Measurements from ENCODE around the gene CD1D.
A peak's percentile ranks its signal among the peaks of the same experiment; 100 is the strongest.
"Not testable (repeated sequence)": the region's sequence is repeated elsewhere in the genome, so short reads cannot be mapped to it uniquely, and the experiment has no call there.

The CD1D gene

GRCh38 chr1:158180741-158181576, at the start of gene CD1D:
TSS of gene CD1D (plus strand) at chr1:158180895. CDS start at chr1:158181102, 207 bp downstream.
- DNase-seq (ENCODE audit: low spot score) = peak; percentile 48

DNA sequence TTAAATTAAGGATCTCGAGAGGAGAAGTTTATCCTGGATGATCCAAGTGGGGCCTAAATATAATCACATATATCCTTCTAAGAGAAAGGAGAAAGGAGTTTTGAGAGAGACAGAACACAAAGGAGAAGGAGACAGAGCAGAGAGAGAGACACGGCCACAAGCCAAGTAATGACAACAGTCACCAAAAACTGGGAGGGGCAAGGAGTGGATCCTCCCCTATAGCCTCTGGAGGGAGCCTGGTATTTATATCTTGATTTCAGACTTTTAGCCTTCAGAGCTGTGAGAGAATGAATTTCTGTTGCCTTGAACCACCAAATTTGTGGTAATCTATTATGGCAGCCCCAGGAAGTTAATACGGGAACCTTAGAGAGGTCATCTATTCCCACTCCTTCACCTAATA, 49.5 kb upstream of the CD1D start:
- no peak for DNase-seq (ENCODE audit: low spot score)

- no peak for DNase-seq (ENCODE audit: low spot score)
Measured at GRCh38 chr1:158140764-158141192, 39.9 kb upstream of the CD1D start.

DNA sequence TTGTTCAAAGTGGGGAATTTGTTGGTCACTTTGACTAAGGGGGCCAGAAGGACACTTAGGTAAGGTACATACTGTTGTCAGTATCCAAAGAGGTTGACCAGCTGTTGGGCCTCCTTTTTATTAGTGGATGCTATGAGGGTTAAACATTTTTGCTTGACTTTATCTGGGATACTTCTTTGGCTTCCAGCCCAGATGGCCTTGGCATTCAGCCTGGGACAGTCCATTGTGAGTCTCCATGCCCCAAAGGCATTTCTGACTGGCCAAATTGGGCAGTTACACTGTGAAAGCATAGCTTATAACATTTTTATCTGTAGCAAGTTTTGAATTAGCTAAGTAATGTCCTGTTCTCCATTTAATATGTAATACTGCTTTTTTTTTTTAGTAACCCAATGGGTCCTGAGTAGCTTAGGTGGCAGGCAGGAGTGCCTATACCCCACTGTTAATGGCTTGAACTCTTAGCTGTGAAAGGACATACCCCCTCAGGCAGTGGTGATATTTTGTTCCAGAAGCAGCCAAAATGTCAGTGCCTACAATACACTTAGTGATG, 35.4 kb upstream of the CD1D start:
- no peak for DNase-seq (ENCODE audit: low spot score)

DNA sequence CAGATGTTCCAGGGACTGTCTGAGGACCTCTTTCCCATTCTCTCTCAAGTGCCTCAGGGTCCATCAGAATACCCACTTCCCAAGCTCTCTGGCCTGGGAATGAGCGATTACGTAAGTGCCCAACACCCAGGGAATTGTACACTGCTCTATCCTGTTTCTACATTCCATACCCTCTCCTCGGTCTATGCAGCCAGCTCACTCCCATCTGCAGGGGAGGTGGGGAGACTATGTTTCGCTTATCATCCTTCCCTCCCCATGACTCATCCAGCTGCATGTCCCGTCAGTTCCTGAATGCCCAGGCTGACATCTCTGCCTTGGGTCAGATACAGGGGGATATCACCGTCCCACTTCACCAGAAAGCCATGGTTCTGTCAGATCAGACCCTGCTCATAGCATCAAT, 34.5 kb upstream of the CD1D start:
- no peak for DNase-seq (ENCODE audit: low spot score)

- DNase-seq (ENCODE audit: low spot score) = no peak
Measured at GRCh38 chr1:158146739-158147138, 34.0 kb upstream of the CD1D start.

DNA sequence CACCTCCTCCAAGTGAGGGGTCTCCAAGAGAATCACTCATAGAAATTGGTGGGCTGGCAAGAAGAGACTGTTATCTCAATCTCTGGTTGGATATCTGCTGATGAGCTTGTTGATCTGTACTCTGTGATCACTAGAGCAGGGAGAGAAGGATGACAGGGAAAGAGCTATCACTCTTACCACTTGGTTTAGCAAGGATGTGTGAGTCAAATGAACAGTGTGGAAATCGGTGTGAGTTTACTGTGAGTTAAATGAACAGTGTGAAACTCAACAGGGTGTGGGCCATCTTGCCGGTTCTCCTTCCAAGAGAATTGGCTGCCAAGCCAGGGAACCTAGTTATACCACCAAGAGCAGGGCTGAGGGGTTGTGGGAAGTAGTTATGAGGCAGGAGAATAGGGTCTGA, 33.3 kb upstream of the CD1D start:
- no peak for DNase-seq (ENCODE audit: low spot score)

GRCh38 chr1:158147869-158148268, 32.8 kb upstream of the CD1D start:
- no peak for DNase-seq (ENCODE audit: low spot score)

GRCh38 chr1:158148468-158148867, 32.2 kb upstream of the CD1D start:
- DNase-seq (ENCODE audit: low spot score) = no peak

DNA sequence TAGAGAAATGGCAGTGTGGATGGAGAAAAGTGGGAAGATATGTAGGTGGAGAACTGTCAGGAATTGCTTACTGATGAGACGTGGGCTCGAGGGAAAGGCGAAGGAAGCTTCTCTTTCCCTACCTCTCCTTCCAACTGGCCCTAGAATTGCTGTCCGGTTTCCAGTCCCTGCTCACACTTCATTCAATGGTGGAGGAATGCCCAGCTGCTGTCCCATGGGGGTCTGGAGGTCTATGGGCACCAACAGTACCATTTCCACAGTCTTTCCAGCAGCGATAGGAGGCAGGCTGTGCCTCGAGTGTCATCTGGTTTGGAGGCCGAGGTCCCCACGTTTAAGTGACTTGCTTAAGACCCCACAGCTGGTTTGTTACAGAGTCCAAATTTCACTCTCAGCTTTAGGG, 31.5 kb upstream of the CD1D start:
- peak; percentile 36 for DNase-seq (ENCODE audit: low spot score)

DNA sequence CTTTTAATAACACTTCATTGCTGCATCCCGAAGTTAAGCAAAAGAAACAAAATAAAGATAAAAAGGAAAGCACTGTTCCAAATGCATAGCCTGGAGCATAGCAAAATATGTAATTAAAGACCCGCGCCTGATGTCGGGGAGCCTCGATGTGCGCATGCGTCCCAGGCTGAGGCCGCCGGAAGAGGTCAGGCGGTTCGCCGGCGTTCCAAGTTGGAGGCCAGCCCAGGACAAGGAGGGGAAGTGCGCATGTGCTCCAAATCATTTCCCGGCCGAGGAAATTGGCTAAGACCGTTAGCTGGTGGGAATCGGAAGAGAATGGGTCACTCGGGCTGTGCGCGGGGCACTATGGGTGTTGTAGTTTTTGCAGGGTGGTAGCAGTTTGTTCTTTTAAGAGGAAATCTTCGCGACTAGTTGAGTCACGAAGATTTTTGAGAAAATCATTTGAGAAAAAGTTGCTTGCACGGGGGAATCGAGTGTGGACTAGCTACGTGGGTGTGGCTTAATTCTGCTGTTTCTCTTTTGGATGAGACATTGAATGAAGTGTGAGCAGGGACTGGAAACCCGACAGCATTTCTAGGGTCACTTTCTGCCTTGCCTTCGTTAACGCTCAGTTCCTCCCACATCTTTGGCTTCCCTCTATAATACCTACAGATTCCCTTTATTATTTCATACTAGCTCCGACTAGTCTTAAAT, 31.0 kb upstream of the CD1D start:
- peak; percentile 95 for DNase-seq (ENCODE audit: low spot score)

- DNase-seq (ENCODE audit: low spot score) = no peak
Measured at GRCh38 chr1:158150523-158150922, 30.2 kb upstream of the CD1D start.

- no peak for DNase-seq (ENCODE audit: low spot score)
Measured at GRCh38 chr1:158153179-158153578, 27.5 kb upstream of the CD1D start.

GRCh38 chr1:158153746-158154444, 26.8 kb upstream of the CD1D start:
- no peak for DNase-seq (ENCODE audit: low spot score)

DNA sequence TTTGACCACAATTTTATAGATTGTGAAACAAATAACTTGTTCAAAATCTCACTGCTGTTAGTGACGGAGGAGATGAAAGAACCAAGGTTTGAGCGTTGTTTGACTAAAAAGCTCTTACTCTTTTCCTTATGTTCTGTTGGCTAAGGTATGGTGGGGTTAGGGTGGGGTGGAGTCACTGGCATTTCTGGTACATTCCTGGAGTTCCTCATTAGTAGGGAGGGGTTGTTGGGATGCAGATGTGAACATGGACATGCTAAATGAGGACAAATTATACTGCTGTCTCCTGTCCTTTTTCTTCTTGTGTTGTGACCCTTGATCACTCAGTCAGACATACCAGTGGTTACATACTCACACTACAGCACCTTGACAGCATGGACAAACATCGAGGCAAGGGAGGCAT, 26.2 kb upstream of the CD1D start:
- no peak for DNase-seq (ENCODE audit: low spot score)

DNA sequence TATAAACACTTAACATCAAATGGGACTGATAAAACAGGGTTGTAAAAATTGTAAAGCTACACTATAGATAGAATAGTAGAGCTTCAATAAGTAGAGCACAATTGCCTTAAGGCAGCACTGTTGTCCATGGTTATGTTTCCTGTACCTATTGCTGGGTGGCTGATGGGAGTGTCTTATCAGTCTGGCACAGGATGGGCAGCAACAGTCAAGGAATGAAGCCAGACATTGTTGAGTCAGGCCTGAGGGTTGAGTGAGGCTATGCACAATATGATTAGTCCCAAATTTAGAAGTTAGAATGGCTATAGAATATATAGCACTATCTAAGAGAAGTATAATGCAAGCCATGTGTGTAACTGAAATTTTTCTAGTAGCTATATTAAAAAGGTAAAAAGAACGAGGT, 25.0 kb upstream of the CD1D start:
- DNase-seq (ENCODE audit: low spot score) = no peak

GRCh38 chr1:158159597-158159996, 21.1 kb upstream of the CD1D start:
- no peak for DNase-seq (ENCODE audit: low spot score)

- DNase-seq (ENCODE audit: low spot score) = no peak
Measured at GRCh38 chr1:158161446-158161845, 19.2 kb upstream of the CD1D start.

DNA sequence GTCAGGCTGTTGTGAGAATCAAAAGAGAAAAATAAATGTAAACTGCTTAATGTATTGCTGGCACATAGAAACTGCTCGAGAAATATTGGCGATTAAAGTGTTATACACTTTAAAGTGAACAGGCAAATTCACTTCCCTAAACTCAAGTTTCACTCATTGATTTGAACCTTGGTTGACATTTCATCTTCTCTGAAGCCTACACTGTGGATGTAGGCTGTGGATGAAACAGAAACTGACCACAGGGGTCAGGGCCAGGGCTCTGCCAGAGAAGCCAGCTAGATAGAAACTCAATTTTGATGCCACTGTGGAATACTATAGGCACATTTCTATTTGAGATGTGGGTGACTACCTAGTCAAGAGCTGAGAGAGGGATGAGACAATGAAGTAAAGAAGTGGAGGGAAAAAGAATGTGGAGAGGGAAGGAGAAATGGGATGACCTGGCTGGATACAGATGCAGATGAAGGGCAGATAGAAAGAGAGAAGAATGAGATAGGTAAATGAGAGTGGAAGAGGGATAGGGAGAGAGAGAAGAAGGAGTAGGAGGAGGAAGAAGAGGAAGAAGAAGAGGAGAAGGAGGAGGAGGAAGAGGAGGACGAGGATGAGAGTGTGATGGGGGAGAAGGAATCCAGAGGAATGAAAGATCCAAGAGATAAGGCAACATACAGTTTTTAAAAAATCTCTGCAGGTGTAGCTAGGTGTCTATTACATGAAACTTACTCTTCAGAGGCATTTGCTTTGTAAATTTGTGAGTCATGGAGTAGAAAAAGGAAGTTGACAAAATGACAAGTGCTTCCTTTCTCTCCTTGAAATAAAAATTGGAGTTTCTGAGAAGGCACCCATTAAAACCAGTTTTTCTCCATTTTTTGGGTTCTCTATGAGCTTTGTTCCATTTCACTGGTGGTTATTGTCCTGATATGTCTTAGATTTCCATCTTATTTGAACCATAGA, 17.4 kb upstream of the CD1D start:
- DNase-seq (ENCODE audit: low spot score) = no peak

- DNase-seq (ENCODE audit: low spot score) = no peak
Measured at GRCh38 chr1:158169105-158169504, 11.6 kb upstream of the CD1D start.

DNA sequence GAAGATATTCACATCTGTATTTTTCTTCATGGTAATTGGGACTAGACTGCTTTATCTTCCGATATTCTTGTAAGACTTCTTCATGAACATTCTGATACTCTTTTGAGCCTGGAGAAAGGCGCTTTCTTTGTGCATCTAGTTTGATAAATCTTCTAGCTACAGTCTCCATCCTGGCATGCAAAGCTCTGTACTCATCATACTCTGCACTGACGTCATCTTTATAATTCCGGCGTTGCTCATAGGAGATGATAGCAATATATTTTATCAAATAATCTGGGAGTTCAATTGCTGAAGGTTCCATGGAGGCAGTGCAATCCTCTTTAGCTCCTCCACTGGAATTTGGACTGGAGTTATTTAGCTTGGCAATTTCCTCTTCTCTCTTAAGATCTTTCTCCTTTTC, 4.8 kb upstream of the CD1D start:
- DNase-seq (ENCODE audit: low spot score) = not testable (repeated sequence)

All from D341Med (cell line).